ENCODE results near the gene FGF18.

Gene FGF18

DNA sequence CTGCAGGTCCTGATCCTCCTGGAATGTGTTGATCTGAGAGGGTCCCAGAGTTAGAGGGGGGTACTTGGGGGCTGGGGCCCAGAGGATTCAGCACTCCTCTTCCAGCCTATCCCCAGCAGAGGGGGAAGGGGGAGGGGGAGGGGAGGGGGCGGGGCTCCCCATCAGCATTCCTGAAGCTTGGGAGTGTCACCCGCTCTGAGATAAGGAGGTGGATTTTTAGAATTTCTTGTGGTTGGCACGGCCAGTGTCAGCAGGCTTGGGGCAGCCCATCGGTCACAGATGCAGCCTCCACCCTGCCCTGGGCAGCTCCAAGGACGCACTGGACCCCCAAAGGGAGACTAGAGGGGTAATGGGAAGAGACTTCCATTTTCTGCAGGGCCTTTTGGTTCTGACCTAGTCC is 5.3 kb downstream of the FGF18 start:
- no peak for DNase-seq (ENCODE audit: low spot score)

GRCh38 chr5:171425596-171426244 is 6.3 kb downstream of the FGF18 start:
- DNase-seq (ENCODE audit: low spot score): no peak

GRCh38 chr5:171426266-171426665 is 6.8 kb downstream of the FGF18 start:
- no peak for DNase-seq (ENCODE audit: low spot score)

- DNase-seq (ENCODE audit: low spot score): no peak
Observed at GRCh38 chr5:171426680-171427079, 7.2 kb downstream of the FGF18 start.

DNA sequence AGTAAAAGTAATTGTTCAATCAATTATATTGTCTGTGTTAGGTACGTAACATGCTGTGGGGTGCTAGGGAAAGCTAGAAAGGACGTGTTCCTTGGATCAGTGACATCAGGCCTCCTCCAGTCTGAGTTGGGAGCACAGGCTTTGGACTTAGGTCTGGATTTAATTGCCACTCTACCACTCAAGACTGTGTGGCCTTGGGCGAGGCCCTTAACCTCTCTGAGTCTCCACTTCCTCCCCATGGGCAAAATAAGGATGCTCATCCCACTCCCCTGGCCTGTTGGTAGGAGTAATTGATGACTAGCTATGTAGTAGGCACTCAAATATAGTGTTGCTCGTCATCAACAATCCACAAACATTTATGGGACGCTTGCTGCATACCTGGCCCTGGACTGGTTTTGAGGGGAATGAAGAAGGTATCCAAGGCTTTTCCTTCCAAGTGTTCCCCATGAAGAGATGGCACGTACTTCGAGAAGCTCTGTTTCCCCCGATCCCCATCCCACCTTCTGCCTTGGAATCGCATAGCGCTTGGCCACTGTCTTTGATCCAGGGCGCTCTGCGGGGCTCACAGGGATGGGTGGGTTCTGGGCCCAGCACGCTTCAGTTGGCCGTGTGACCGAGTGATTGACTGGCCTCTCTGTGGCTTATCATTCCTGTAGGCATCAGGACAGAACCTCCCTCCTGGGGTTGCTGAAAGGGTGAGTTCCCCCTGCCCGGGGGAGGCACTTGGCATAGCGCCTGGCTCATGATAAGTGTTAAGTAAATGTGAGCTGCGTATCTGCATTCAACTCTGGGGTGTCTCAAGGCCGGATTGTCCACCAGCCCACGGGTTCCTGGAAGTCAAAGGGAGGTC is 8.1 kb downstream of the FGF18 start:
- no peak for DNase-seq (ENCODE audit: low spot score)

DNA sequence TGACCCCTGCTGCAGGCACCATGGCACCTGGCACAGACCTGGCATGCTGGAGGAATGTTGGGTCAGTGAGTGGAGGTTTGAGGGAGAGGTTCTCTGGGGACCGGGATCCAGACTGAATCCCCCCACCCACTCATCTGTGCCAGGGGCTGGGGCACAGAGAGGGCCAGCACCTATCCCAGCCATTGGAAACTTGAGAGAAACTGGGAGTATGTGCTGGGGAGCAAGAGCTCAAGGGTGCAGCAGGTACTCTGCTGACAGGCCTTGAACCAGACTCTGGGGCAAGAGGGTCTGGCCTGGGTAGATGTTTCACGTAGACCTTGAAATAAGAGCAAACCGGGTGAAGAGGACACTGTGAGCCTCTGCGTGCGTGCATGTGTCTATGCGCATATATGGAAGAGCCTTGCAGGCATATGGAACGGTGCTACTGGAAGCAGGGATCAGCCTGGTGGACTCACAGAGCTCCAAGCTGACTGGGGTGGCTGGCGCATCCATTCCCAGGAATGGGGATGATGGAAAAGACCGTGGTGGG is 8.8 kb downstream of the FGF18 start:
- no peak for DNase-seq (ENCODE audit: low spot score)

GRCh38 chr5:171428809-171429542 is 9.5 kb downstream of the FGF18 start:
- DNase-seq (ENCODE audit: low spot score): no peak

GRCh38 chr5:171429543-171429910 is 10.1 kb downstream of the FGF18 start:
- no peak for DNase-seq (ENCODE audit: low spot score)

GRCh38 chr5:171431251-171431777 is 11.9 kb downstream of the FGF18 start:
- DNase-seq (ENCODE audit: low spot score): no peak

- no peak for DNase-seq (ENCODE audit: low spot score)
Observed at GRCh38 chr5:171432076-171432475, 12.6 kb downstream of the FGF18 start.

GRCh38 chr5:171432583-171433351 is 13.3 kb downstream of the FGF18 start:
- DNase-seq (ENCODE audit: low spot score): no peak

GRCh38 chr5:171433352-171433698 is 13.9 kb downstream of the FGF18 start:
- DNase-seq (ENCODE audit: low spot score): no peak

GRCh38 chr5:171433982-171434676 is 14.7 kb downstream of the FGF18 start:
- DNase-seq (ENCODE audit: low spot score): no peak

DNA sequence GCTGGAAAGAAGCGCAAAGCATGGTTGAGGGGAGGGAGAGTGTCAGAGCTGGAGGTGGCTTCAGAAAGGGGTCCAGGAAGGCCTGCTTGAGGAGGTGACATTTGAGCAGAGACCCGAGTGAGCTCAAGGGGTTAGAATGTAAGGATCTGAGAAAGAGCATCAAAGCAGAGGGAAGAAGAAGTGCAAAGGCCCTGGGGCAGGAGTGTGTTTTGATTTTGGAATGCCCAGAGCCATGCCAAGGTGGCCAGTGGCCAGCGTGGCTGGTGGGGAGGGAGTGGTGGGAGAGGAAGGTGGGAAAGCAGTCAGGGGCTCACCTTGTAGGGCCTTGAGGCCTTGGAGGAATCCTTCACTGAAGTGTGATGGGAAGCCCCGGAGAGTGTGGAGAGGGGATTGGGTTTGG is 15.4 kb downstream of the FGF18 start:
- DNase-seq (ENCODE audit: low spot score): no peak

DNA sequence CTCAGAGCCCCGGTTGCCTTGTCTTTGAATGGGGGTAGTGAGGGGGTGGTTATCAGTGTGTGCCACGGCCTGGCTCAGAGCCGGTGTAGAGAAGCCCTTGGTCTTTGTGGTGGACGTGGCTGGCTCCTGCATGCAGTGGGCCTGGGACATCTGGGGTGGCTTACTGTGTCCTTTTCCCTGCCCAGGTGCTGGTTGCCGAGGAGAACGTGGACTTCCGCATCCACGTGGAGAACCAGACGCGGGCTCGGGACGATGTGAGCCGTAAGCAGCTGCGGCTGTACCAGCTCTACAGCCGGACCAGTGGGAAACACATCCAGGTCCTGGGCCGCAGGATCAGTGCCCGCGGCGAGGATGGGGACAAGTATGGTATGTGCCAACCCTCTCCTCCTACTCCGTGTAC is 16.5 kb downstream of the FGF18 start:
- no peak for DNase-seq (ENCODE audit: low spot score)

DNA sequence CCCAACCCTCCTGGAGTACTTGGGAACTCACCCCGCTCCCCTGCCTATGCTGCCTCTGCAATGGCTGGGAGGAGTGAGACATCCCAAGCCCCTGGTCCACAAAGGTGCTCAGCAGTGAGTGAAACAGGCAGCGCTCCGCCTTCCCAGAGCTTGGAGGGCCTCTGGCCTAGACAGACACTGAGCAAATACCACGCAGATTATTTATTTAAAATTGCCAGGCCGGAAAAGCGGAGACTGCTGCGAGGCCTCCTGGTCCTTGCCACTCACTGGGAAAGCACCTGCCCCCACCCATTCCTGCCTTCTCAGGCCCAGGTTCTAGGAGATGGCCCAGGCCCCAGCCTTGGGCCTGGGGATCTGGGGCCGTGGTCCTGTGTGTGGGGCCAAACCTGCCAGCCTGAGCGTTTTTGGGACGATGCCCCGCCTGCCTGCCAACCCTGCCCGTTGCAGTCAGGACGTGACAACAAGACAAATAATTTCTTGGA is 17.4 kb downstream of the FGF18 start:
- DNase-seq (ENCODE audit: low spot score): no peak

DNA sequence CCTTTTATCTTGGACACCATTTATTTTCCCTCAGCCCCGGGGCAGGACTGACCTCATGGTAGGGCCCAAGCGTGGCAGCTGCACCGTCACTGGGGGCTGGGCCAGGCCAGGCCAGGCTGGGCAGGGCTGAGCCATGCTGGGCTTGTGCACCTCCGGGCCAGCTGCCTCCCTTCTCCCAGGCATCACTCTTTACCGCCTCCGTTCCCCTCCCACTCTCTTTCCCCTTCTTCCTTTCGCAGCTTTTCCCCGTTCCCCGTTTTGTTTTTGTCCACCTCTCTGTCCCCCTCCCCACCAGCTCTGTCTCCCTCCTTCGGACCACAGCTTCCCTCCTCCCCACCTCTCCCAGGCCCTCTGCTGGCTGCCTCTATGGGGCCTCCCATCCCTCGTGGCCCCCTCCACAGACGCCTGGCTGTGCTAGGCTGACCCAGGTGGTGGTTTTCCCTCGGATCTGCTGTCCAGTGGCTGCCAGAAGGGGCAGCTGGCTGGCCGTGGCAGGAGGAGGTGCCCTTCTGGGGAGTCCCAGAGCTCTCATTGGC is 17.9 kb downstream of the FGF18 start:
- no peak for DNase-seq (ENCODE audit: low spot score)

DNA sequence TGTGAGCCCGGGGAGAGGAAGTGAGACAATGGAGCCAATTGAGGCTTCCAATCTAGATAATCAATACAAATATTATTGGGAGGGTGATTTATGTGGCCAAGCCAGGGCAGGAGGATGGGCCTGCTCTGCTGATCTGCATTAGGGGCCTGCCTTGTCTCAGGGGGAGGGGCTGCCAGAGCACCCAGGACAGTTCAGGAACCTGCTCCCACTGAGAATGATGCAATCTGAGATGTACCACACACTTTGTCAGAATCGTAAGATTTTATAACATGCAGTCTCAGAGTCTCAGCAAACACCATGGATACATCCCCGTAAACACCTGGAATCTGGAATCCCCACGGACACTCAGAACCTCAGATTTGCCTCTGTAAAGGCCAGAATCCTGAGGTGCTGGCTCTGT is 19.3 kb downstream of the FGF18 start:
- DNase-seq (ENCODE audit: low spot score): no peak

- no peak for DNase-seq (ENCODE audit: low spot score)
Observed at GRCh38 chr5:171441246-171441791, 21.9 kb downstream of the FGF18 start.

DNA sequence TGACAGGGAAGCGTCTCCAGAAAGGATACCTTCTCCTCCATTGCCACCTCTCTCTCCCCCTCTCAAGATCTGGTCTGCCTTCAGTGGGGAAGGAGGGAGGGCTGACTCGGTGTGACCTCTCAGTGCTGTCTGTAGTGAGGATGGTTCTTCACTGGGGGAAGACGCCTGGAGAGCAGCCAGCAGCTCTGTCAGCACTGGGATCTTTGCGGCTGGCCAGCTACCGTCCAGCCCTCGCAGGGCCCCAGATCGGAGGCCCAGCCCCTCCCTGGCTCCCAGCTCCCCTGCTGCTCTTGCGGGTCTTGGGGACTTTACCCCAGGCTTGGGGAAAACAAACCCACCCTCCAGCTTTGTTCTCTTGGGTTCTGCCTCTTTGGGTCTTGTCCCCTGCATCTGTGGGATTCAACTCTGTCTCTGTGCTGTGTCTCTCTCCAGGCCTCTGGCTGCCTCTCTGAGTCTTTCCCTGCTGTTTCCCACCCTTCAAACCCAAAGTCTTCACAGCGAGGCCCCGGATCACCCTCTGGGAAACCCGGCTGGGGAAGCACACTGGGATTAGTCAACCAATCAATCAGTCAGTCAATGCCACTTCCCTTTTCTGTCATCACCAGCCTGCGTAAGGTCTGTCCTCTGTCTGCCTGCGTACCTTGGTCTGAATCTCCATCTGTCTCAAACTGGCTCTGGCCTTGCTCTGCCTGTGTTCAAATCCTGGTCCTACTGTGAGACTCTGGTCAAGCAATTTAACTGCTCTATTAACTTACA is 23.0 kb downstream of the FGF18 start:
- DNase-seq (ENCODE audit: low spot score): no peak

All from pons (tissue), 1 donor.